GM19043 (cell line): ENCODE measurements around the gene SLC16A7.
"Not testable (repeated sequence)": the region's sequence is repeated elsewhere in the genome, so short reads cannot be mapped to it uniquely, and the experiment has no call there.

Experiments used
- ATAC-seq: cut with Tn5 transposase; IDR thresholded peaks from one replicate; pipeline ENCODE4 v1.9.1; 2021; ENCODE audit warnings: low read depth; ENCODE audit not compliant: unreplicated experiment

The SLC16A7 gene, protein sequence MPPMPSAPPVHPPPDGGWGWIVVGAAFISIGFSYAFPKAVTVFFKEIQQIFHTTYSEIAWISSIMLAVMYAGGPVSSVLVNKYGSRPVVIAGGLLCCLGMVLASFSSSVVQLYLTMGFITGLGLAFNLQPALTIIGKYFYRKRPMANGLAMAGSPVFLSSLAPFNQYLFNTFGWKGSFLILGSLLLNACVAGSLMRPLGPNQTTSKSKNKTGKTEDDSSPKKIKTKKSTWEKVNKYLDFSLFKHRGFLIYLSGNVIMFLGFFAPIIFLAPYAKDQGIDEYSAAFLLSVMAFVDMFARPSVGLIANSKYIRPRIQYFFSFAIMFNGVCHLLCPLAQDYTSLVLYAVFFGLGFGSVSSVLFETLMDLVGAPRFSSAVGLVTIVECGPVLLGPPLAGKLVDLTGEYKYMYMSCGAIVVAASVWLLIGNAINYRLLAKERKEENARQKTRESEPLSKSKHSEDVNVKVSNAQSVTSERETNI

DNA sequence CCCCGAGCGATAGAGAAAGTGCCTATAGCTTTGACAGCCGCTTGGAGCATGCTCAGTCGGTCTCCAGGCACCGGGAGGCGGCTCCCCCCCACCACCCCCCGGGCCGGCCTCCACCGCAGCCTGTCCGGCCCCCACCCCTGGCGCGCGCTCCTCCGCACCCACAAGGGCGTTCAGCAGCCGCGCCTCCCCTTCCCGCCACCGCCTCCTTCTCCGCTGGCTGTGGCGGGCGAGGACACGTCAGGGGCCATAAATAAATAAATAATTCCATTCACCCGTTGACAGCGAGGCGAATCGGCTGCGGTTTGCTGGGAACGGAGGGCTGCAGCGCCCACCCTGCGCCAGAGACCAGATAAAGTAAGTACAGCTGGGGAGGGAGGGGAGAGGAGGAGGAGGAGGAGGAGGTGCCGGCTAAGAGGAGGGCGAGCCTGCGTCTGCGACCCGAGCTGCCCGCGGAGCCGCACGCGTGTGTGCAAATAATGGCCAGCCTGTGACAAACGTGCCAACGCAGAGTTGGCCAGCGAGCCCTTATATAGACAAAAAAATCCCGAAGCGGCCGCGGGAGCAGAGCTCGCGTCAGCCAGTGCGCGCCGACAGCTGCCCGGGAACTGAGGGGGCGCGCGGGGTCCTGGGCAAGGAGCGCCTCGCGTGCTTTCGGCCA lies at the start of gene SLC16A7:
TSS of gene SLC16A7 (plus strand) at position 147 of the 658 bp plus-strand sequence. CDS start 108,773 bp downstream, outside the sequence.
- peak; percentile 54 for ATAC-seq

DNA sequence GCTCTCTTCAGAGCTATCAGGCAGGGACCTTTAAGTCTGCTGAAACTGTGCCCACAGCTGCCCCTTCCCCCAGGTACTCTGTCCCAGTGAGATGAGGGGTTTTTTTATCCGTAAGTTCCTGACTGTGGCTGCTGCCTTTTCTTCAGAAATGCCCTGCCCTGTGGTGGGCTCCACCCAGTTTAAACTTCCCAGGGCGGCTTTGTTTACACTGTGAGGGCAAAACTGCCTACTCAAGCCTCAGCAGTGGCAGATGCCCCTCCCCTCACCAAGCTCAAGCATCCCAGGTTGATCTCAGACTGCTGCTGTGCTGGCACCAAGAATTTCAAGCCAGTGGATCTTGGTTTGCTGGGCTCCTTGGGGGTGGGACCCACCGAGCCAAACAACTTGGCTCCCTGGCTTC lies 46.9 kb upstream of the SLC16A7 start:
- ATAC-seq = no peak

DNA sequence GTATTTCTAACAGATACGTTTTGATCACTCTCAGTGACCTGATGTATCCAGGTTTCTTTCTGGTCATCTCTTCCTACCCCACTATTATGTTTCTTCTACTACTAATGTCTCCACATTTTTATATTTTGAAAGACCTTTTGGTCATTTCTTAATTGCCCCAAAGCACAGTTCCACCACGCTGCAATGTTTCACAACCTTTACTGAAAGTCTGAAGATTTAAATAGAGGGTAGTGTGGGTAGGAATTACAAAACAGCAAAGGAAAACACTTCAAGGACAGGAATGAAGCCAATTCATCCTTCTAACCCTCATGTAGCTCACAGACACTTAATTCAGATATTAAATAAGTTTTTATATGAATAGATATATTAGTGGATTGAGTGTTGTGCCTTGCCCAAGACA lies 36.1 kb upstream of the SLC16A7 start:
- no peak for ATAC-seq

DNA sequence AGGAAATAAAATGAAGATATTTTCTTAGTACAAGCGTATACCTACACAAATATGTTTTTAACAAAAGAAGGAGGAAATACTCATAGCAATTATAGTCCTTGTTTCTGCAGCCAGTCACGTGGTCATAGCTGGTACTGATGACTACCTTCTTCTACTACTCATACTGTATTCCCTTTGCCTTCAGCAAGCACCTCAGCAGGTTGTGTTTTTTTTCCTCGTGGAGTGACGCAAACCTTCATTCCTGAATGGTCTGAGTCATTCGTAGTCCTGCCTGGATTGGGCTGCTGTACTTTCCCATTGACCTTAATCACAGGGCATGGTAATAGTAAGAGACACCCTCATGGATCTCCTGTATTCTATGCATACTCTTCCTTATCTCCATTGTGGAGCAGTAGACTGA lies 25.7 kb upstream of the SLC16A7 start:
- ATAC-seq = no peak

DNA sequence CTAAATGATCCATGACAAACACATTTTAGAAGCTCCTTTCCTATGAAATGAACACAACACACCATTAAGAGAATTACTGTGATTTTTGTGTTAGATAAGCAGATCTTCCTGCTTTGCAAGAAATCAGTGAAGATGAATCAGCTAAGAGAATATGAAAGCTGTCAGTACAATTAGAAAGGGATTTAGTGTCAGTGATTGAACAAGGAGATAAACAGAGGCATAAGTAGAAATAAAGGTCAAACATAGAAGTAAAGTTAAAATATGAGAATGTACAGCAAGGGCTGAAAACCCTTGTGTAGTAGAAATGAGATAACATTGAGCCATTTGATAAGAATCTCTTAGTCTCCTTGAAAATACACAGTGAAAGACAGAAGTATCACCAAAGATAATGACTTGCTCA lies 21.4 kb upstream of the SLC16A7 start:
- ATAC-seq = no peak

DNA sequence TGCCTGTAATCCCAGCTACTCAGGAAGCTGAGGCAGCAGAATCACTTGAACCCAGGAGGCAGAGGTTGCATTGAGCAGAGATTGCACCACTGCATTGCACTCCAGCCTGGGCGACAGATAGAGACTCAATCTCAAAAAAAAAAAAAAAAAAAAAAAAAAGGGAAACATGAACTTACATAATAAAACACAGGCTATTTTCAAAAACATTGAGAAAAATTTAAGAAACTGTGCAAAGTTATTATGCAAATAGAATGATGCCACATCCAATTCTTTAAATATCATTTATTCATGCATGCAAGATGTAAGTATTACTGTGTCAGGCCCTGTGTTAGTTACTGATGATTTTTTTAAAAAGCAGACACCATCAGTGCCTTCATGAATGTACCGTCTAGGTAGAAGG lies 20.0 kb upstream of the SLC16A7 start:
- ATAC-seq = no peak

DNA sequence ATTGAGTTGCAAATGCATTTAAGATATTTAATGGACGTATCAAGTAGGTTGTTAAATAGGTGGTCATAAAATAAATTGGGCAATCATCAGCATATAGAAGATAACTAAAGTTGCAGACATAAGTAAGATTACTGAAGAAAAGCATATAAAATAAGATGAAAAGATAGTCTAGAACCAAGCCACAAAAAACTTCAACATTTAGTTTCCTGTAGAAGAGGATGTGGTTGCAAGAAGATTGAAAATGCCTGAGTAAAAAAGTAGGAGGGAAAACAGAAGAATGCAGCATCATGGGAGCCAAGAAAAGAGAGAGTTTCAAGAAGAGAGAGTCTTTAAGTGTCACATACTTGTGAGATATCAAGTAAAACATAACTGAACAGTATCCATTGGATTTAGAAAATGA lies 17.6 kb upstream of the SLC16A7 start:
- ATAC-seq = no peak

DNA sequence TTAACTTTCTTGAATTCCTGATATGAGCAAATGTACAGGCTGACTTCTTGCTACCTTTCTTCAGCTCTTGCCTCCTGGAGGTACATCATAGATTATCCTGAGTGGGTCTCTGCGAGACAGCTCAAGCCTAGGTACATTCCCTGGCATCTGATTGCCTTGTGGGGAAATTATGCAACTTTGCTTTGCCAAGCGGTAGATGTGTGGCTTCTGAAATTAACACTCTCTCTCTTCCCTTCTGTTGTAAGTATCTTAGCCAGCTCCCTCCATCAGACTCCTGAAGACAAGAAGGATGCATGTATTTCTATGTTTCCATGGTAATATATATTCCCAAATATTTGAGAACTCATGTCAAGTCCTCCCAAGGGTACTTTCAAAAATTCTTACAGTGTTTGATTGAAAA lies 16.2 kb upstream of the SLC16A7 start:
- no peak for ATAC-seq

DNA sequence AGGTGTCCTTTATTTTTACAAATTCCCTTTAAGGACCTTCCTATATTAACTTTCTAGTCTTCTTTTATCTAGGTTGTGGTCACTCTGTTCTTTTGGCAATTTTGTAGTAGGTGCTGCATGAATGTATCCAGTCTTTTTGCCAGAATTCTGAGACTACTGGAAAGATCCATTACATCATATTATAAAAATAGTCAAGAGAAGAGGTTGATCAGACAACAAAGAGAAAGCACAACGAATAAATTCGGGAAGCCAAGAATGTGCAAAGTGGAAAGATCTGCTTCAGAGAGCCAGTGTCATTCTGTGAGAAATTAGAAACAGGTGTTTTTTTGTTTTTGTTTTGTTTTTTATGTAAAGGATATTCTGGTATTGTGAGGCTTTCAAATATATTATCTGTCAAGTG lies 15.8 kb upstream of the SLC16A7 start:
- ATAC-seq = no peak

DNA sequence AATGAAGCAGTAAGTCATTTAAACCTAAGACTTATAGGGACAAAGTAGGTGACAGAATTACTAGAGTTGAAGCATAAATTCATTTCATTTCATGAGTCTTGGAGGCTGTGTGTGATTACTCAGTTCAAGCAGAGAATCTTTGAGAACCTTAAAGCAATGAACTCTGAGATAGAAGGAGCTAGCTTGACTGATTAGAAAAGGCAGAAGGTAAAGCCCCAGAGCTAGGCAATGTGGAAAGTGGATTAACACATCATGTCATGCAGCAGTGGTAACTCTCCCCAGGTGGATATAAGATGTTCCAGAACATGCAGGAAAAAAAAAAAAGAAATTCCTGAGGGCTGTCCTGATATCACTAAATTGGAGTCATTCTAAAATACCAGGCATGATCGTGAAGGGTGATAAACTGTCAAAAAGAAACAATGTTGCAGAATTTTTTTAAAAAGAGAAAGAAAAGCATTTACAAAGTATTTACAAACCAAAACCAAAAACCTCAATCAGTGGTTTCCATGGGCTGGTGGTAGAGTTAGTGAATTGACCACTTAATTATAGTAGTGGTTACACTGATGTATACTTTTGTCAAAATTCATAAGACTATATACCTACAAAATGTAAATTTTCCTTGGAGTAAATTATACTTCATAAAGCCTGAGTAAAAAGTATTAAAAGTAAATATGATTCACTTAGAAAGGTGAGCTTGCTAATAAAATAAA lies 12.7 kb upstream of the SLC16A7 start:
- no peak for ATAC-seq

DNA sequence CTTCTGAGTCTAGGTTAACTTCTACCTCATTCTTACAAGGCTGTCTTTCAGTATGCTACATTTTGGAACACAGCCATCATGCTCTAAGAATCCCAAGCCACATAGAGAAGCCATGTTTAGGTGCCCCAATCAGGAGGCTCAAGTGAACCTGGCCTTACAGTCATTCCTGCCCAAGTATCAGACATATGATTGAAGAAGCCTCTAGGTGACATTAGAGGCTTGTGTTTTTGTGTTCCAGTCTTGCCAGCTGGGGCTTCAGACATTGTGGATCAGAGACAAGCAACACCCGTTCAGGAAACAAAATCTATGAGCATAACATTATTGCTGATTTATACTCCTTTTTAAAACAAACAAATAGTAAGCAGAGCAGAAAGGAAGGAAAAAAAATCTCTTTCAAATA lies 8.1 kb upstream of the SLC16A7 start:
- no peak for ATAC-seq

DNA sequence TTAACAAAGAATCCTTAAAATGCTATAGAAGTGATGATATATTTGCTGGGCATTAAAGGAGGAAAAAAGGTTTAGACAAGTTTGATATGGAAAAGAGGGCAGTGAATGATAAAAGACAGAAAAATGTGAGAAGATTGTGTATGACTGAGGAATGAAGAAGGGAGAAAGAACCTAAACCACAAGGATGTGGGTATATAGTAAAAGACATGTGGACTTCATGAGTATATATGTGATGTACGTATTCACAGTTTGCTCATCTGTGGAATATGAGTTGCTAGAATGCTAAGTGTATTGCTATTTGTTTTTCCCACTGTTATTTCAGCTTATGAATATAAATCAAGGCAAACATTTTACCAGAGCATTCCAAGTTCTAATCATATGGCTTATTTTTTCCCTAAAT lies 2.1 kb upstream of the SLC16A7 start:
- no peak for ATAC-seq

DNA sequence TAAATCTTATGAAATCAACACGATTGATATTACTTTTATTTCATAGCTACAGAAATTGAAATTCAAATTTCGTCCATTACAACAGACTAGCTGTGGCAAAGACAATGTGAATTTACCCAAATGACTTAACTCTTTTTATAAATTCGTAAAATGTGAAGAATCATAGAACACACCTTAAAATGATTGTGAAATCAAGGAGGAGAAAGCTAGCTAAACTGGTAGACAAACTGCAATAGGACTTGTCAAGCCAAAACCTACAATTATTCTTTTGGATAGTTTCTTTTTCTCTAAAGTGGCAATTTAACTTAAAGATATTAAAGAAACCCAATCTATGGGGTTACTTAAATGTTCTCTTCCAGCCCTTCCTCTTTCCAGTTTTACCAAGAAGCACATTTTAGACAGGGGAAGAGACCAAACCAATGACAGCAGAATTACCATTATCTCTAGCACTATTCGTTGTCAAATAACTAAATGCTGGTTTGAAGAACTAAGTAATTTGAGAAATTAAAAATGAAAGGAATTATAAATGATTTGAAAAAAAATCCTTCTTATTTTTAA lies 807 bp upstream of the SLC16A7 start:
- no peak for ATAC-seq

DNA sequence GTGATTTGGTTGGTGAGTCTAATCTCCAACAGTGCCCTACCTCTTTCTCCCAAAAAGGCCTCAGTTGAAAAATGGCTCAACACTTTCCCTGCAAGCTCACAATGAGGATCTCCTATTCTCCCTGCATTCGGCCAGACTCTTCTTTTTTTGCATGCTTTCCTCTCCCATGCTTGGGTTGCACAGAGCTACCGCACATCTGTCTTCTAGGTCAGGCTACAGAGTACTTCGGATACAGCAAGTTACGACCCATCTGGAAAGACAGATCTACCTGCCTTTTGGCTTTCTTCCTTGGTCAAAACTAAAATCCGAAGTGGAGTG lies 305 bp upstream of the SLC16A7 start:
- no peak for ATAC-seq

DNA sequence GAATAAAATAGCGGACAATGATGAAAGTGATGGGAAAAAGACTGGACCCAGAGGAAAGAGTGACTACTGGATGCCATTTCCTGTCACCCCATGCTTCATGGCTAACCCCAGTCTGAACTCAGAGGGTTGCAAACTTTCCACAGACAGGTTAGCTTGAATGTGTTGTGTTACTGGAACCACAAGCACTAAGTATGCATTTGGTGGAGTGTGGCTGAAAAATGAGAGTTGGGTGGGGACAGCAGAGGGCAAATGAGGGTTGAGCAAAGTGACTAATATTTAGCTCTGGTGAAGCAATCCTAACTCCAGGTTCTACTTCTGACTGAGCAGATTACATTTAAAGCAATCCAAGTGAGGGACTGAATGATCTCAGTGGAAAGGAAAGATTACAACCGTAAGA lies 1.6 kb downstream of the SLC16A7 start:
- ATAC-seq = peak; percentile 40

DNA sequence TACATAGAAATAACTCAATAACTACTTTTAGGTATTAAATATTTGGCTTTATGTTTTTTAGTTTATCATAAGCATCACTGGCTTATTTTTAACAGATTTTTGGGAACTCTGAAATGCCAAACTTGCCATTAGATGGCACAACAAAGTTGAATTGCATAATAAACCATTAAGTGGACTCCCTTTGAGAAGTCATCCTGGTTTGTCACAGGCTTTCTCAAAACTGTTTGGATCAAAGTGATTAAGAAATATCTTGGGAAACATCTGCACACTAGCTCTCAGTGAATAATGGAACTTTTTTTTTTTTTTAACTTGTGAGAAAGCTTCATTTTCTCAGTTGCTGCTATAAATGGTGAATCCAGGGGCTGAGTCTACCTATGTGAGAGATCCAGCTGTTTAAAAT lies 4.3 kb downstream of the SLC16A7 start:
- no peak for ATAC-seq

DNA sequence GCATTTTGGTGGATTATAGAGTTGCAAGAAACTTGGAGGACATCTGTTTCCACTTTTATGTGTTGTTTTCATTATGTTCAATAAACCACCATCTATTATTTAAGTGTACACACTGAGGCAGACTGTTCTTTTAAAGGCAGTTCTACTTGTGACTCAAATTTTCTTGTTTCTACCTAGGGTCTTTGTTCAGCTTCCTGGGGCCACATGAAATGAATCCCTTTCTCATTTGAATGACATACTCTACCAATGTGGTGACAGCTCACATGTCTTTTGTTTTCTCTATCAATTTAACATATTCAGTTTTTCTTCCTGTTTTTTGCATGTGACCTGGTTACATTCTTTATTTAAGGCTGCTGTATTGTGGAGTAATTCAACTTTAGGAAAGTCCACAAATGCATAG lies 7.9 kb downstream of the SLC16A7 start:
- ATAC-seq = no peak

DNA sequence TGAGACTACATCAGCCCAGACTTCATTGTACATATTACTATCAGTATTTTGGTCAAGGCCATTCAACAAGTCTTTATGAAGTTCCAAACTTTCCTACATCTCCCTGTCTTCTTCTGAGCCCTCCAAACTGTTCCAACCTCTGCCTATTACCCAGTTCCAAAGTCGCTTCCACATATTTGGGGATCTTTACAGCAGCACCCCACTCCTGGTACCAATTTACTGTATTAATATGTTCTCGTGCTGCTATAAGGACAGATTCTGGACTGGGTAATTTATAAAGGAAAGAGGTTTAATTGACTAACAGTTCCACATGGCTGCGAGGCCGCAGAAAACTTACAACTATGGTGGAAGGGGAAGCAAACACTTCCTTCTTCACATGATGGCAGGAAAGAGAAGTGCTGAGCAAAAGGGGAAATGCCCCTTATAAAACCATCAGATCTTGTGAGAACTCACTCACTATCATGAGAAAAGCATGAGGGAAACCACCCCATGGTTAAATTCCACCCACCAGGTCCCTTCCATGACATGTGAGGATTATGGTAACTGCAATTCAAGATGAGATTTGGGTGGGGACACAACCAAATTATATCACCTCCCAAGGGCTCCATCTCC lies 17.1 kb downstream of the SLC16A7 start:
- ATAC-seq = not testable (repeated sequence)

DNA sequence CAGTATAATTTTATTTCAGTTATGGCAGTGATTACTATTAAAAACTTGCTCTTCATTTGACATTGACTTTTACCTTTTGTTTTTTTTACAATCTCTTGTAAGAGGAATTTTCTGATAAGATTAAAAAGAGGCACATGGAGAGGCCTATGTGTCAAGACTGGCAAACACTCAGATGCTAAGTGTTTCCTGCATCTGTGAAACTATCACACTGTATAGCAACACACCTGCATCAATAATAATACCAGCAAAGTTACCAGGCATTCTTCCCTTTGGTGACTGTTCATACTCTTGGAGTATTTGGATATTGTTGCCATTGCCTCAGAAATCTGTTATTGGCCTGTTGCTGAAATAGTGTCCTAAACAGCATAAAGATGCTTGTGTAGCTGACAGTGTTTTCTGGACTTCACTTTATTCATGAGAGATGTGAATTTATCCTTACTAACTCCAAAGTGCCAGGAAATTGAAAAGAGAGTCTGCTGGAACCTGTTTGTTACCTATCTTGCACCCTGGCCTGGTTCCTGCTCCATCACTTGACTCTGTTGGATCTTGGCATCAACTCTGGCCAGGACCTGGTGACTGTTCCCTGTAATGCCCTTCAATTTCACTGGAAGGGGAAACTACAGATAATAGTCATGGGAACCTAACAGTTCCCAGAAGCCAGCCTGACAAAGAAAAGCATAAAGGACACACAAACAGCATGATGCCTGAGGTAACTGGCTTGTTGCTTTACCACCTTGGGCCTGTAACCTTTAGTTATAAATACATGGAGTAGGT lies 19.8 kb downstream of the SLC16A7 start:
- ATAC-seq = no peak
